A549 (cell line): ENCODE data around the gene GPR153. TPM values are rescaled to one million over a fixed set of nuclear protein-coding genes. Genes with fewer than 3 reads are reported as not detected.
A peak's percentile ranks its signal among the peaks of the same experiment; 100 is the strongest.

Experiments
- ATAC-seq, 2 experiments: fragments of 200-7000 bp in 1 of 2; fragments of >200 bp in 1 of 2; cut with Nextera tagmentation in 1 of 2; cut with Tn5 transposase in 1 of 2; 3 replicates each; pipeline versions ENCODE4 v1.8.0 to v1.9.1; 2018 to 2020; ENCODE audit warnings: mild to moderate bottlenecking in 1 of 2, moderate library complexity in 1 of 2
- CTCF ChIA-PET: fragments of 300-600 bp; sonication (Branson Sonifier 250); formaldehyde crosslinking; extraction: SDS; loops from one replicate; lab custom pipeline; 2021; ENCODE audit warnings: antibody characterized with exemption, inconsistent platforms; lab: Yijun Ruan, JAX
- POLR2A ChIA-PET: fragments of 350-600 bp; formaldehyde crosslinking; extraction: SDS; loops from one replicate; lab custom pipeline; 2021; ENCODE audit warnings: antibody characterized with exemption, inconsistent platforms; lab: Yijun Ruan, JAX
- DNase-seq, 2 experiments: peaks; one replicate each; pipeline versions ENCODE4 v3.0.0 to v3.0.0-alpha.2; 2011 to 2016; ENCODE audit warnings: low read depth in 1 of 2, low spot score in 1 of 2
- FAIRE-seq: peaks from 2 replicates; lab custom pipeline; 2011; peaks lifted over from hg19 to GRCh38; lab: Jason Lieb, UNC
- H3K27ac ChIP-seq, 2 experiments: fragments of >200 bp; sonication (Bioruptor Twin); formaldehyde crosslinking; 3 replicates each; pipeline ENCODE4 v1.5.1; 2016 to 2017
- H3K4me1 ChIP-seq: fragments of >200 bp; sonication (Bioruptor Twin); formaldehyde crosslinking; 3 replicates; pipeline ENCODE4 v1.6.1; 2016
- H3K4me2 ChIP-seq: fragments of >200 bp; sonication (Bioruptor Twin); formaldehyde crosslinking; 3 replicates; pipeline ENCODE4 v1.6.1; 2016
- H3K4me3 ChIP-seq: fragments of >200 bp; sonication (Bioruptor Twin); formaldehyde crosslinking; 3 replicates; pipeline ENCODE4 v1.5.1; 2016
- H3K9me3 ChIP-seq: fragments of >200 bp; sonication (Bioruptor Twin); formaldehyde crosslinking; 3 replicates; pipeline ENCODE4 v1.6.1; 2016
- BHLHE40 ChIP-seq: IDR thresholded peaks from 2 replicates; pipeline ENCODE4 v1.6.1; 2012; ENCODE audit warnings: low read depth, low read length, inconsistent platforms
- CBX8 ChIP-seq: fragments of 200-600 bp; sonication (generic); IDR thresholded peaks from 2 replicates; pipeline ENCODE4 v1.6.1; 2016
- CHD2 ChIP-seq: fragments of 150-350 bp; IDR thresholded peaks from 2 replicates; pipeline ENCODE4 v1.6.1; 2014; ENCODE audit warnings: low read length; ENCODE audit not compliant: partially characterized antibody
- CHD4 ChIP-seq: fragments of 200-600 bp; sonication (generic); IDR thresholded peaks from 2 replicates; pipeline ENCODE4 v1.6.1; 2016; ENCODE audit warnings: antibody characterized with exemption, mild to moderate bottlenecking, borderline replicate concordance
- EHF ChIP-seq: fragments of 250-450 bp; sonication (Bioruptor Pico); IDR thresholded peaks from 2 replicates; pipeline ENCODE4 v1.5.0; 2020; ENCODE audit warnings: mild to moderate bottlenecking
- EHMT2 ChIP-seq: fragments of 200-600 bp; sonication (generic); IDR thresholded peaks from 2 replicates; pipeline ENCODE4 v1.6.1; 2016; ENCODE audit warnings: antibody characterized with exemption, low read depth, mild to moderate bottlenecking, moderate library complexity
- EP300 ChIP-seq, 2 experiments: fragments of >200 bp; sonication (Bioruptor Twin); formaldehyde crosslinking; IDR thresholded peaks; 2 replicates in 1 of 2; 3 replicates in 1 of 2; pipeline ENCODE4 v1.6.1; 2016 to 2017
- FOSB ChIP-seq: fragments of 250-450 bp; sonication (Bioruptor Pico); IDR thresholded peaks from 2 replicates; pipeline ENCODE4 v1.5.0; 2020; ENCODE audit warnings: mild to moderate bottlenecking, moderate library complexity
- FOSL2 ChIP-seq, 2 experiments: fragments of 450-650 bp in 1 of 2; fragments of >200 bp in 1 of 2; sonication (Bioruptor Twin) in 1 of 2; formaldehyde crosslinking; IDR thresholded peaks; 2 replicates each; pipeline versions ENCODE4 v1.5.0 to v1.6.1; 2016 to 2020; ENCODE audit warnings: mild to moderate bottlenecking in 1 of 2, moderate library complexity in 1 of 2
- GATA3 ChIP-seq: IDR thresholded peaks from 2 replicates; pipeline ENCODE4 v1.6.1; 2012; ENCODE audit warnings: borderline replicate concordance
- HDAC2 ChIP-seq: fragments of 200-600 bp; sonication (generic); IDR thresholded peaks from 2 replicates; pipeline ENCODE4 v1.6.1; 2016
- HEYL ChIP-seq: fragments of 250-450 bp; sonication (Bioruptor Pico); IDR thresholded peaks from 2 replicates; pipeline ENCODE4 v1.8.0; 2021; ENCODE audit warnings: mild to moderate bottlenecking, moderate library complexity
- HOXB13 ChIP-seq: fragments of 250-450 bp; sonication (Bioruptor Pico); IDR thresholded peaks from 2 replicates; pipeline ENCODE4 v1.5.0; 2020; ENCODE audit warnings: low read depth, mild to moderate bottlenecking, moderate library complexity
- HOXB5 ChIP-seq: fragments of 250-450 bp; sonication (Bioruptor Pico); IDR thresholded peaks from 2 replicates; pipeline ENCODE4 v1.5.0; 2020; ENCODE audit warnings: mild to moderate bottlenecking, moderate library complexity
- JUNB ChIP-seq: fragments of >200 bp; sonication (Bioruptor Twin); formaldehyde crosslinking; IDR thresholded peaks from 2 replicates; pipeline ENCODE4 v1.6.1; 2016
- KDM1A ChIP-seq: fragments of 200-600 bp; sonication (generic); IDR thresholded peaks from 2 replicates; pipeline ENCODE4 v1.6.1; 2016; ENCODE audit warnings: low read depth, mild to moderate bottlenecking
- KDM5A ChIP-seq: fragments of 200-600 bp; sonication (generic); IDR thresholded peaks from 2 replicates; pipeline ENCODE4 v1.6.1; 2016; ENCODE audit warnings: antibody characterized with exemption, mild to moderate bottlenecking
- MAX ChIP-seq: IDR thresholded peaks from 2 replicates; pipeline ENCODE4 v1.6.1; 2012
- MAZ ChIP-seq: fragments of 150-350 bp; IDR thresholded peaks from 2 replicates; pipeline ENCODE4 v1.6.1; 2014; ENCODE audit warnings: antibody characterized with exemption, low read depth, low read length, borderline replicate concordance
- NPAS2 ChIP-seq: fragments of 250-450 bp; sonication (Bioruptor Pico); IDR thresholded peaks from 2 replicates; pipeline ENCODE4 v1.8.0; 2022; ENCODE audit warnings: mild to moderate bottlenecking, moderate library complexity, borderline replicate concordance
- POLR2A ChIP-seq: IDR thresholded peaks from 2 replicates; pipeline ENCODE4 v1.6.1; 2012; ENCODE audit warnings: mild to moderate bottlenecking, low read length
- POLR2AphosphoS2 ChIP-seq: conservative IDR thresholded peaks from 2 replicates; pipeline ENCODE4 v1.6.1; 2012; ENCODE audit warnings: low read length, improper control_type of control experiment, inconsistent platforms
- RAD21 ChIP-seq, 2 experiments: fragments of >200 bp in 1 of 2; sonication (Bioruptor Twin) in 1 of 2; formaldehyde crosslinking in 1 of 2; IDR thresholded peaks in 1 of 2; conservative IDR thresholded peaks in 1 of 2; 2 replicates in 1 of 2; 3 replicates in 1 of 2; pipeline ENCODE4 v1.6.1; 2012 to 2018; ENCODE audit warnings: inconsistent platforms in 1 of 2
- RCOR1 ChIP-seq: fragments of 150-350 bp; IDR thresholded peaks from 2 replicates; pipeline ENCODE4 v1.6.1; 2014; ENCODE audit warnings: antibody characterized with exemption, low read length, low read depth
- SMC3 ChIP-seq: fragments of >200 bp; sonication (Bioruptor Twin); formaldehyde crosslinking; IDR thresholded peaks from 3 replicates; pipeline ENCODE4 v1.6.1; 2018; ENCODE audit warnings: inconsistent platforms
- SREBF2 ChIP-seq: fragments of 450-650 bp; IDR thresholded peaks from 2 replicates; pipeline ENCODE4 v1.6.1; 2014; ENCODE audit warnings: mild to moderate bottlenecking, moderate library complexity
- TFCP2L1 ChIP-seq: fragments of 250-450 bp; sonication (Bioruptor Pico); IDR thresholded peaks from 2 replicates; pipeline ENCODE4 v1.5.0; 2021; ENCODE audit warnings: mild to moderate bottlenecking
- TP53 ChIP-seq: fragments of 250-450 bp; sonication (Bioruptor Pico); IDR thresholded peaks from 2 replicates; pipeline ENCODE4 v1.5.0; 2021; ENCODE audit warnings: mild to moderate bottlenecking, moderate library complexity
- ZC3H11A ChIP-seq: fragments of 450-650 bp; IDR thresholded peaks from 2 replicates; pipeline ENCODE4 v1.6.1; 2014; ENCODE audit warnings: antibody characterized with exemption, mild to moderate bottlenecking
- WGBS: methylation state at CpG from one replicate; pipeline ENCODE4 v1.1.6; 2017; ENCODE audit errors: missing lambda C conversion rate; 5-methylcytosine and 5-hydroxymethylcytosine counted together
- polyA plus RNA-seq, 4 experiments: library from polyadenylated mRNA; depleted of rRNA in 3 of 4; stranded (reverse); fragments of >200 nt; fragmentation: RNase III in 1 of 4; extraction: RNeasy Plus Mini Kit Qiagen cat#74134 plus additional on column Dnase treatment in 1 of 4; gene quantifications; 2 replicates in 3 of 4; 3 replicates in 1 of 4; pipeline ENCODE4 v1.2.3, GENCODE V29; 2011 to 2017
- TF ChIP-seq, protein P1 (sequence below): fragments of 200-600 bp; sonication (generic); IDR thresholded peaks from 2 replicates; pipeline ENCODE4 v1.6.1; 2016; ENCODE audit warnings: antibody characterized with exemption, mild to moderate bottlenecking, moderate library complexity
- TF ChIP-seq, protein P2 (sequence below): fragments of >200 bp; sonication (Bioruptor Twin); formaldehyde crosslinking; IDR thresholded peaks from 3 replicates; pipeline ENCODE4 v1.6.1; 2016

The GPR153 gene
- polyA plus RNA-seq, 2 of the 4 experiments (the other 2 are of a cell fraction), result 0.56 to 1.4 TPM

GRCh38 chr1:6245869-6246496, 14.9 kb downstream of the GPR153 start:
- H3K4me1 ChIP-seq, result peaks cover 6% of the 10 kb centered on the region; the same call in 2 of the 3 replicates
- H3K4me3 ChIP-seq, result peak overlapping the region; percentile 40
- peak overlapping the region; percentile 90 for H3K4me2 ChIP-seq
- no peak for TF ChIP-seq TP53 (CRISPR knock-in tag)
- no peak for TF ChIP-seq GATA3
- TF ChIP-seq, protein P1, sequence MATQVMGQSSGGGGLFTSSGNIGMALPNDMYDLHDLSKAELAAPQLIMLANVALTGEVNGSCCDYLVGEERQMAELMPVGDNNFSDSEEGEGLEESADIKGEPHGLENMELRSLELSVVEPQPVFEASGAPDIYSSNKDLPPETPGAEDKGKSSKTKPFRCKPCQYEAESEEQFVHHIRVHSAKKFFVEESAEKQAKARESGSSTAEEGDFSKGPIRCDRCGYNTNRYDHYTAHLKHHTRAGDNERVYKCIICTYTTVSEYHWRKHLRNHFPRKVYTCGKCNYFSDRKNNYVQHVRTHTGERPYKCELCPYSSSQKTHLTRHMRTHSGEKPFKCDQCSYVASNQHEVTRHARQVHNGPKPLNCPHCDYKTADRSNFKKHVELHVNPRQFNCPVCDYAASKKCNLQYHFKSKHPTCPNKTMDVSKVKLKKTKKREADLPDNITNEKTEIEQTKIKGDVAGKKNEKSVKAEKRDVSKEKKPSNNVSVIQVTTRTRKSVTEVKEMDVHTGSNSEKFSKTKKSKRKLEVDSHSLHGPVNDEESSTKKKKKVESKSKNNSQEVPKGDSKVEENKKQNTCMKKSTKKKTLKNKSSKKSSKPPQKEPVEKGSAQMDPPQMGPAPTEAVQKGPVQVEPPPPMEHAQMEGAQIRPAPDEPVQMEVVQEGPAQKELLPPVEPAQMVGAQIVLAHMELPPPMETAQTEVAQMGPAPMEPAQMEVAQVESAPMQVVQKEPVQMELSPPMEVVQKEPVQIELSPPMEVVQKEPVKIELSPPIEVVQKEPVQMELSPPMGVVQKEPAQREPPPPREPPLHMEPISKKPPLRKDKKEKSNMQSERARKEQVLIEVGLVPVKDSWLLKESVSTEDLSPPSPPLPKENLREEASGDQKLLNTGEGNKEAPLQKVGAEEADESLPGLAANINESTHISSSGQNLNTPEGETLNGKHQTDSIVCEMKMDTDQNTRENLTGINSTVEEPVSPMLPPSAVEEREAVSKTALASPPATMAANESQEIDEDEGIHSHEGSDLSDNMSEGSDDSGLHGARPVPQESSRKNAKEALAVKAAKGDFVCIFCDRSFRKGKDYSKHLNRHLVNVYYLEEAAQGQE, result no peak
- no peak for TF ChIP-seq MAZ
- no peak for TF ChIP-seq TFCP2L1 (CRISPR knock-in tag)
- TF ChIP-seq CHD4, result no peak
- TF ChIP-seq POLR2AphosphoS2, result no peak
- no peak for TF ChIP-seq RCOR1
- no peak for TF ChIP-seq BHLHE40
- no peak for TF ChIP-seq RAD21 (conservative IDR thresholded peaks at IDR 0.05 in 1 of 2, IDR thresholded peaks at IDR 0.05 in 1 of 2)
- TF ChIP-seq CBX8, result no peak
- TF ChIP-seq EHF (CRISPR knock-in tag), result no peak
- TF ChIP-seq HOXB5 (CRISPR knock-in tag), result no peak
- TF ChIP-seq, protein P2, sequence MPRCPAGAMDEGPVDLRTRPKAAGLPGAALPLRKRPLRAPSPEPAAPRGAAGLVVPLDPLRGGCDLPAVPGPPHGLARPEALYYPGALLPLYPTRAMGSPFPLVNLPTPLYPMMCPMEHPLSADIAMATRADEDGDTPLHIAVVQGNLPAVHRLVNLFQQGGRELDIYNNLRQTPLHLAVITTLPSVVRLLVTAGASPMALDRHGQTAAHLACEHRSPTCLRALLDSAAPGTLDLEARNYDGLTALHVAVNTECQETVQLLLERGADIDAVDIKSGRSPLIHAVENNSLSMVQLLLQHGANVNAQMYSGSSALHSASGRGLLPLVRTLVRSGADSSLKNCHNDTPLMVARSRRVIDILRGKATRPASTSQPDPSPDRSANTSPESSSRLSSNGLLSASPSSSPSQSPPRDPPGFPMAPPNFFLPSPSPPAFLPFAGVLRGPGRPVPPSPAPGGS, result no peak
- TF ChIP-seq HOXB13, result no peak
- TF ChIP-seq KDM5A, result no peak
- no peak for TF ChIP-seq MAX
- TF ChIP-seq HDAC2, result no peak
- no peak for TF ChIP-seq NPAS2 (CRISPR knock-in tag)
- peak in 1 of 2 experiments; percentile 55 for DNase-seq
- no peak overlapping the region for H3K27ac ChIP-seq
- H3K9me3 ChIP-seq, result no peaks in the 10 kb centered on the region
- FAIRE-seq, result no peak
- WGBS, result 0% methylated on average over 3 of the region's 49 CpGs
- ChIA-PET CTCF (interaction anchor here (0.5 to 9.9 kb wide), 60 partner anchors 8 to 1503 kb away, joined by 3 to 250 read pairs (median 6); partner anchors contain the start of genes ACOT7, GPR153, ICMT and RNF207), POLR2A (interaction anchor here (1.4 kb wide), 1 partner anchor 148 kb away, joined by 4 read pairs; the partner anchor contains the start of gene ACOT7)
- peak; percentile 33 to 68; a peak in 4 of 6 replicates for ATAC-seq

GRCh38 chr1:6245086-6245868, 15.6 kb downstream of the GPR153 start:
- ATAC-seq (peak; percentile 67 to 79), DNase-seq (peak; percentile 68 to 78), FAIRE-seq (no peak)
- 17% methylated on average over 1 of the region's 79 CpGs for WGBS
- ChIA-PET POLR2A (interaction anchor here (0.9 to 1.4 kb wide), 2 partner anchors 41 to 149 kb away, joined by 3 to 4 read pairs; partner anchors contain the start of gene ACOT7), CTCF (interaction anchor here (0.6 to 9.9 kb wide), 43 partner anchors 8 to 250 kb away, joined by 3 to 250 read pairs (median 5); partner anchors contain the start of genes ACOT7, GPR153, ICMT and RNF207)
- no peak overlapping the region for H3K27ac ChIP-seq
- peaks cover 6% of the 10 kb centered on the region; the same call in 2 of the 3 replicates for H3K4me1 ChIP-seq
- peak overlapping the region; percentile 40 for H3K4me3 ChIP-seq
- no peaks in the 10 kb centered on the region for H3K9me3 ChIP-seq
- peak overlapping the region; percentile 90 for H3K4me2 ChIP-seq
- TF ChIP-seq FOSL2 (IDR thresholded peaks at IDR 0.05), result no peak
- TF ChIP-seq FOSL2 (CRISPR knock-in tag; IDR thresholded peaks at IDR 0.05), result no peak
- TF ChIP-seq SMC3, result peak; percentile 52
- no peak for TF ChIP-seq JUNB
- TF ChIP-seq MAX, result peak; percentile 66
- TF ChIP-seq SREBF2, result no peak
- TF ChIP-seq MAZ, result no peak
- TF ChIP-seq HEYL (CRISPR knock-in tag), result no peak
- TF ChIP-seq TP53 (CRISPR knock-in tag), result no peak
- TF ChIP-seq POLR2A, result no peak
- TF ChIP-seq BHLHE40, result no peak
- TF ChIP-seq KDM1A, result no peak
- TF ChIP-seq EHMT2, result peak; percentile 64
- TF ChIP-seq KDM5A, result no peak
- TF ChIP-seq FOSB (CRISPR knock-in tag), result no peak
- no peak for TF ChIP-seq EP300 (IDR thresholded peaks at IDR 0.05)
- no peak for TF ChIP-seq CHD2
- TF ChIP-seq ZC3H11A, result no peak
- TF ChIP-seq CHD4, result no peak
